IPS DF 4.7 (cell line): ENCODE results near the gene GJA4.
"Not testable (repeated sequence)": the region's sequence is repeated elsewhere in the genome, so short reads cannot be mapped to it uniquely, and the experiment has no call there.

ENCODE experiments used
- DNase-seq: peaks from one replicate; pipeline ENCODE4 v3.0.0-alpha.2; 2013; ENCODE audit warnings: low spot score; ENCODE audit errors: extremely low read depth

Gene GJA4

DNA sequence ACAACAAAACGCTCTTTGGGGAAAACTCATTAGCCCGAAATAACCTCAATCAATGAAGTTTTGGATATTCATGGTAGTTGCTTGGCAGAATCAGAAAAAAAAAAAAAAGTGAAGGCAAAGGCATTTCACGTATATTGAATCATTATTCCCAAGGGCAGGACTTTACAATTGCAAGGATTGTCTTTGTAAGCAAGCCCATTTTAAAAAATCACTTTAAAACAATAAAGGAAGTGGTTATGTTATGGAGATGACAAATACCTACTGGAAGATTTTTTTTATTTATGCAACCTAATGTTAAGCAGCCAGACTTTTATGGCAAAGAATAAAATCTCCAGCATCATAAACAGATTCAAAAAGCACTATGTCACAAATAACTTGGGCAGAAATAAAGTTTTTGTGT lies 23.9 kb upstream of the GJA4 start:
- no peak for DNase-seq

DNA sequence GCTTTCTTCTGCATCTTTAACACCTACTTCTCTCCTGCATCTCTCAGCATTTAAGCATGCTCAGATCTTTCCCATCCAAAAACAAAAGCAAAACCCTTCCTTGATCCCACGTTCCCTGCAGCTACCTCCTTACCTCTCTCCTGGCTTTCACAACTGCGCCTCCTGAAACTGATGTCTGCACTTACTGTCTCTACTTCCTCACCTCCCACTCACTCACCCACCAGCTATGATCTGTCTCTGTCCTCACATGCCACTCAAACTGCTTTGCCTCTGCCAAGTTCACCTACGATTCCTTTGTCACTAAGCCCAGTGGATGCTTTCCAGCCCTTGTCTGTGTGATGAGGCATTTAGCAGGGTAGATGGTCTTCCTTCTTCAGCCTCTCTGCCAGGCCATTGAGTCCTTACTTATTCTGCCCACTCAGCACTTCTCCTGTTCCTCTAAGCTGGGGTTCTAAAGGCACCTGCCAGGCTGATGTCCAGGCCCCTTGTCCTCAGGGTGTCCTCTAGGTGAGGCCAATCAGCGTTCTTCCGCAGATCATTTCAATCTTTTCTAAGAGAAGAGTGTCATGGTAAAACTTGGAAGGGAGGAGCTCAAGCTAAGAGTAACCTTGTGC lies 21.8 kb upstream of the GJA4 start:
- no peak for DNase-seq

DNA sequence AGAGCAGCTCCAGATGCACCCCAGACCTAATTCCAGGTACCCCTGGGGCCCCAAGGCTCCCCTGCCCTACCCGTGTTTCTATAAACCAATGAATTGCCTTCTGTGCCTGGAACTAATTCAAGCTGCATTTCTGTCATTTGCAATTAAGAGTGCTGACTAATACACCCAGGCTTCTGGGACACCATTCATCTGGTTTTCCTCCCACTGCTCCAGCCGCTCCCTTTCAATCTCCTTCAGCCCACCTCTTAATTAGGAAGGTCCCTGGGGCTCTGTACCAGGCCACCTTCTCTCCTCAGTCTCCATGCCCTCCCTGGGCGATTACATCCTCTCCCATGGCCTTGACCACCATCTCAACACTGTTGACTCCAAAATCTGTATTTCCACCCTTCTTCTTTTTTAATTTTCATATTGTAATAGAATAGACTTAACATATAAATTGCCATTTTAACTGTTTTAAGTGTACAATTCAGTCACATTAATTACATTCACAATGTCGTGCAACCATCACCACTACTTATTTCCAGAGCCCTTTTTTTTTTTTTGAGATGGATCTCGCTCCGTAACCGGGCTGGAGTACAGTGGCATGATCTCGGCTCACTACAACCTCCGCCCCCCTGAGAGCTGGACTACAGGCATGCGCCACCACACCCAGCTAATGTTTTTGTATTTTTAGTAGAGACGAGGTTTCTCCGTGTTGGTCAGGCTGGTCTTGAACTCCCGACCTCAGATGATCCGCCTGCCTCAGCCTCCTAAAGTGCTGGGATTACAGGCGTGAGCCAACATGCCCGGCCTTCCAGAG lies 21.0 kb upstream of the GJA4 start:
- DNase-seq, result no peak

DNA sequence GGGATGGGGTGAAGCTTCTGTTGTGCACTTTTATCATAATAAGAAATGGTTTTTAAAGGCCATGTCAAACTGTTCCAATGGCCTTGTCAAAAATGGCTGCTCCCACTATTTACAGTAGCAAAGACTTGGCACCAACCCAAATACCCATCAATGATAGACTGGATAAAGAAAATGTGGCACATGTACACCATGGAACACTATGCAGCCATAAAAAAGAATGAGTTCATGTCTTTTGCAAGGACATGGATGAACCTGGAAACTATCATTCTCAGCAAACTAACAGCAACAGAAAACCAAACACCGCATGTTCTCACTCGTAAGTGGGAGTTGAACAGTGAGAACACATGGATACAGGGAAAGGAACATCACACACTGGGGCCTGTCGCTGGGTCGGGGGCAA lies 19.7 kb upstream of the GJA4 start:
- not testable (repeated sequence) for DNase-seq

DNA sequence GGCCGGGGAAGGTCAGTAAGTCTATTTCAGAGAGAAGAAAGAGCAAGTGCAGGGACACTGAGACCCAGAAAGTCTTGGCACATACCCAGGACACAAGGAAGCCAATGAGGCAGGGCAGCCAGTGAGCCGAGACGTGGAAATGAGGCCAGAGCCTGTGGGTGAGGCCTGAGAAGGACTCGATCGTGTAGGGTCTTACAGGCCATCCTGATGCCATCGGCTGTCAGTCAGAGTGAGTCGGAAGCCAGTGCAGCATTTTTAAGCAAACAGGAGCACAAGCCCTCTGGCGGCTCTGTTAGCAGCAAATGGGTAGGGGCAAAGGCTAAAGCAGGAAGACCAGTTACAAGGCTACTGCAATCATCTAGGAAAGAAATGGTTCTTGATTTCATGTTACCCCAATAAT lies 17.8 kb upstream of the GJA4 start:
- no peak for DNase-seq

DNA sequence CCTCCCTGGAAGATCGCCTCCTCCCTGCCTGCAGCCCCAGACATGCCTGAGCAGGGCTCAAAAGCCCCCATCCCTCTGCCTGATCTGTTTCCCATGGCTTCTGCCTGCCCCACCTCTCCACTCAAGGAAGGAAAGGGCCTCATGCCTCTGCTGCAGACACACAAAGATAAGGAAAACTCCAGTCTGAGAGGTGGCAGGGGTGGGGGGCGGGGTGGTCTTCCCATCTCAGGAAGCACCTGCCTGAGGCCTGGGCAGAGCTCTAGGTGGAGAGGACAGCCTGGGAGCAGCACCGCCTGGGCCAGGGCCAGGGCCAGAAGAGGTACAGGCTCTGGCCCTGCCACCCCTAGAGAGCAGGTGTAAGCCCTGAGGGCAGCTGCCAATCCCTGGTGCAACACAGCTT lies 15.9 kb upstream of the GJA4 start:
- no peak for DNase-seq

DNA sequence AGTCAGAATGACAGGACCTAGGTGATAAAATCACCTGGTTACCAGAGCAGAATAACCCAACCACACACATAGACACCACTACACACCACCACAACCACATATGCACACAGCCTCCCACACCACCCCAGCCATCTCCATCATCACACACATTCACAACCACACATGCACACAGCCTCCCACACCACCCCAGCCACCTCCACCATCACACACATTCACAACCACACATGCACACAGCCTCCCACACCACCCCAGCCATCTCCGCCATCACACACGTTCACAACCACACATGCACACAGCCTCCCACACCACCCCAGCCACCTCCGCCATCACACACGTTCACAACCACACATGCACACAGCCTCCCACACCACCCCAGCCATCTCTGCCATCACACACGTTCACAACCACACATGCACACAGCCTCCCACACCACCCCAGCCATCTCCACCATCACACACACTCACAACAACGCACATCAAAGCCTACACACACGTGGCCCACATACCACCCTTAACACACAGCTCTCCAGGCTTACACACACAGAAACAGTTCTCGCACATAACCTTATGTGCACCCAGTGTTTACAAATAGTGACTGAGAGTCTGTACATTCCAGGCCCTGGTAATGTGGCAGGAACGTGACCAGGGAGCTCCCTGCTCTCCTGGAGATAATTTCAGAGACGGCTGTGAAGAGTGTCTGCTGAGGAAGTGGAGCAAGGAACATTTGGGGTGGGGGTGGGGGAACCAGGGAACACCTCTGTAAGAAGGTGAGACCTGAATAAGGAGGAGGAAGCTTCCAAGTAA lies 15.1 kb upstream of the GJA4 start:
- no peak for DNase-seq

DNA sequence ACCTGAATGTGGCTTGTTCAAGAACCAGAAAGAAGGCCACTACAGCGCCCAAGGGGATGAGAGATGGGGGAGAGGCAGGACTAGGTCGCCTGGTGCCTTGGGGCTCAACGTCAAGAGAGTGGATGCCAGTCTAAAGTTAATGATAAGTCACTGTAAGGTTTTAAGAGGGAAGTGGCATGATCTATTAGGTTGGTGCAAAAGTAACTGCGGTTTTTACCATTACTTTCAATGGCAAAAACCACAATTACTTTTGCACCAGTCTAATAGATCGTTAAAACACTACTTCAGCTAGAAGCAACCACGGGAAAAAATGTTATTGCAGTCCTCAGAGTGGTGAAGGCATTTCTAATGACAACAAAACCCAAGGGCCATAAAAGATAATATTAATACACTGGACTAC lies 14.4 kb upstream of the GJA4 start:
- no peak for DNase-seq

DNA sequence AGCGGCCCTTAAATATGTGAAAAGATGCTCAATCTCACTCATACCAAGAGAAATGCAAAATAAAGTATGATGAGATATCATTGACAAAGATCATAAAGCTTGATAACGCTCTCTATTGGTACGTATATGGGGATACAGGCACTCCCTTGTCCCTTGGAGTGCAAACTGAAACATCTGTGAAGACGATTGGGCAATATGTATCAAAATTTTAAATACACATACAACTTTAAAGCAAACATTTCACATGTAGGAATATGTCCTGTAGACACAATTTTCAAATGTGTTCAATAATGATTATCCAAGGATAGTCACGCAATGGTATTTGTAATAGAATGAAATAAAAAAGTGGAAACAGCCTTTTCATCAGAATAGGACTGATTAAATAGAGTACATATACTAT lies 13.8 kb upstream of the GJA4 start:
- no peak for DNase-seq

DNA sequence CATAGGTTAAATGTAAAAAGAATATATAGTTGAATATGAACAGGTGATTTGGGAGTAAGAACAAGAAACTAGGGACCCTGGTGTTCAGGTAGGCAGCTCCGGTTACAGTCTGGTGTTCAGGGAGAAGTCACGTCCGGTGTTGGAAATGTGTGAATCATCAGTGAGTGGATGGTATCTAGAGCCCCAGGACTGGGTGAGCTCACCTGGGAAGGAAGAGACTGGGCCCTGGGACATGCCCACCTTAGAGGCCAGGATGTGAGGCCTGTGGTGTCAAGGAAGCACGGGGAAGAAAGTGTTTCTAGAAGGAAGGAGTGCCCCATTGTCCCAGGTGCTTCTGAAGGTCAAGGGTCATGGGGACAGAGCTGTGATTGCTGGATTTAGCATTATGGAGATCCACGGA lies 13.3 kb upstream of the GJA4 start:
- DNase-seq, result no peak

DNA sequence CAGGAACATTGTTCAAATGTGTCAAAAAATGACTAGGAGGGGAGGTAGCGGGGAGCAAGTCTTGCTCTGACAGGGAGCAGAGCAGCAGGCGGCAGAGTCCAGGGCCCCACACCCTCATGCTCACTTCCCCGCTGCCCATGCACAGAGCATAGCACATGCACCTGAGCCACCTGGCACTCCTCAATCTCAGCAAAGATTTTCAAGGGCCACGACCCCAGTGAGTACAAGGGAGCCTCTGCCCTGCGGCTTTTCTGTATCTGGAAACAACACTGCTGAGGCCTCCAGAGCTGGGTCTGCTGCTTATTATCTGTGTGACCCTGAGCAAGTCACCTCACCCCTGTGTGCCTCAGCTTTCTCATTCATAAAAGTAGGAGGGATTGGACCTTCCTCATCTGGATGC lies 12.8 kb upstream of the GJA4 start:
- no peak for DNase-seq

DNA sequence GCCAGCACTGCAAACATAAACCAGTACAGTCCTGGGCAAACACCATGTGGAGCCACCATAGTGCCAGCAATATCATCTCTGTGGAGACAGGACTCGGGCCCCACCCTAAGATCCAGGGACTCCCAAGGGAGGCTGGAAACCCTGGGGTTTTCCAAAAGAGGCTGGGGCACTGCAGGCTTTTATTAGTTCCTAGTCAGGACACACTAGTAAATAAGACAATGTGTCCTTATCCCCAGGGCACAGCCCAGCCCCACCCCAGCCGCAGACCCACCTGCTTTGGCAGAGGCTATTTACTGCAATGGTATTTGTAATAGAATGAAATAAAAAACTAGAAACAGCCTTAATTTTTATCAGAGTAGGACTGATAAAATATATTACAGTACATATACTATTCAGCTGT lies 12.3 kb upstream of the GJA4 start:
- DNase-seq, result no peak

DNA sequence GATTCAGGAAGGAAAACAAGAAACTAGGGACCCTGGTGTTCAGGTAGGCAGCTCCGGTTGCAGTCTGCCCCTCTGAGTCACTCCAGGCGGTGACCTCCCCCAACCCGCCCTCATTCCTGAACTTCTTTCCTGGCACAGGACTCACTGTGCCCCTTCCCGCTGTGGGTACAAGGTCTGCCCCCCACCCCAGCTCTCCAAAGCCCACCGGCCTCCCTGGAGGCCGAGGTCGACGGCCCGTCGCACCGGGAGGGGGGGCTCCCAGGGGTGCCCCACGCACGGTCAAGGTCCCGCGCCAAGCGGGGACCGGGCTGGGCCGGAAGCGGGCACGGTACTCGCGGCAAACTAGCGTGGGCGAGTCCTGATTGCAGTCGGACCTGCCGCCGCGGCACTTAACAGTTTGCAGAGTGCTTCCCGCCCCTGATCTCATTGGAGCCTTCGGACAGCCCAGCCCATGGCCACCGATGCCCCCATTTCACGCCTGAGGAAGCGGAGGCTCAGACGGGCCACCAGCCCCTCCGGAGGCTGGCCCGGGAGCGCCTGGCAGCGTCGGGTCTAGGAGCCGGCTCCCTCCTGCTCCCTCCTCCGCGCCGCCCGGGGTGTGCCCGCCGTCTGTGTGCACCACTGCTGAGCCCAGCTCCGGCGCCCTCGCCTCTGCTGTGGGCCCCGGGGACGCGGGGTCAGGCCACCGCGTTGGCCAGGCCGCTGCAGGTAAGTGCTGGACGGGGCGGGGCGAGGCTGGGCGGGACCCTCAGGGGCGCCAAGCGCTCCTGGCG lies 11.5 kb upstream of the GJA4 start, which contains the start of gene GJB3:
TSS of gene GJB3 (plus strand) at position 144 of the 773 bp plus-strand sequence. CDS start 3,549 bp downstream, outside the sequence.
- no peak for DNase-seq

DNA sequence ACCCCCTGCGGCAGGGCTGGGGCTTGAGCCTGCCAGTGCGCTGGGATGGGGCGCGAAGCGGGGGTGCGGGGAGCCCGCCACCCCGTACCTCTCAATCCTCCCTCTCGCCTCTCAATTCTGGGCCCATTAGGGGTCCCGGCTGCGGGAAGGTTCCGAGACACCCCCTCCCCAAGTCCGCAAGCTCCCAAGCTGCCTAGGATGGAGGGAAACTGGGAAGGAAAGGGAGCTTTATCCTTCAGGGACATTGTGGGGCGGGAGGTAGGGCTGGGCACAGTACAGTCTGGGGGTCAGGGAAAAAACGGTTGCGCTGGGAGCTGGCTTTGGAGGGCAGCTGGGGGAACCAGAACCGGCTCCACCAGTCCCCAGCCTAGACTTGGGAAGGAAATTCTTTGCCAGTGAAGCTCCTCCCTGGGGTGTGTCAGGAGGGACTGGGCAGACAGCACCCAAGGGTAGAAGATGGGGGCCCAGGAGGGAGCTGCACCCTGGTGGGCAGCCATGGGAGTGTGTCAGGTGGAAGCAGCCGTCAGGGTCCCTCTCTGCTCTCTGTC lies 10.9 kb upstream of the GJA4 start:
- DNase-seq, result no peak

DNA sequence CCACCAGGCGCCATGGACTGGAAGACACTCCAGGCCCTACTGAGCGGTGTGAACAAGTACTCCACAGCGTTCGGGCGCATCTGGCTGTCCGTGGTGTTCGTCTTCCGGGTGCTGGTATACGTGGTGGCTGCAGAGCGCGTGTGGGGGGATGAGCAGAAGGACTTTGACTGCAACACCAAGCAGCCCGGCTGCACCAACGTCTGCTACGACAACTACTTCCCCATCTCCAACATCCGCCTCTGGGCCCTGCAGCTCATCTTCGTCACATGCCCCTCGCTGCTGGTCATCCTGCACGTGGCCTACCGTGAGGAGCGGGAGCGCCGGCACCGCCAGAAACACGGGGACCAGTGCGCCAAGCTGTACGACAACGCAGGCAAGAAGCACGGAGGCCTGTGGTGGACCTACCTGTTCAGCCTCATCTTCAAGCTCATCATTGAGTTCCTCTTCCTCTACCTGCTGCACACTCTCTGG lies 8.0 kb upstream of the GJA4 start:
- no peak for DNase-seq

DNA sequence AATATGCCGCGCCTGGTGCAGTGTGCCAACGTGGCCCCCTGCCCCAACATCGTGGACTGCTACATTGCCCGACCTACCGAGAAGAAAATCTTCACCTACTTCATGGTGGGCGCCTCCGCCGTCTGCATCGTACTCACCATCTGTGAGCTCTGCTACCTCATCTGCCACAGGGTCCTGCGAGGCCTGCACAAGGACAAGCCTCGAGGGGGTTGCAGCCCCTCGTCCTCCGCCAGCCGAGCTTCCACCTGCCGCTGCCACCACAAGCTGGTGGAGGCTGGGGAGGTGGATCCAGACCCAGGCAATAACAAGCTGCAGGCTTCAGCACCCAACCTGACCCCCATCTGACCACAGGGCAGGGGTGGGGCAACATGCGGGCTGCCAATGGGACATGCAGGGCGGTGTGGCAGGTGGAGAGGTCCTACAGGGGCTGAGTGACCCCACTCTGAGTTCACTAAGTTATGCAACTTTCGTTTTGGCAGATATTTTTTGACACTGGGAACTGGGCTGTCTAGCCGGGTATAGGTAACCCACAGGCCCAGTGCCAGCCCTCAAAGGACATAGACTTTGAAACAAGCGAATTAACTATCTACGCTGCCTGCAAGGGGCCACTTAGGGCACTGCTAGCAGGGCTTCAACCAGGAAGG lies 7.4 kb upstream of the GJA4 start:
- DNase-seq, result no peak

DNA sequence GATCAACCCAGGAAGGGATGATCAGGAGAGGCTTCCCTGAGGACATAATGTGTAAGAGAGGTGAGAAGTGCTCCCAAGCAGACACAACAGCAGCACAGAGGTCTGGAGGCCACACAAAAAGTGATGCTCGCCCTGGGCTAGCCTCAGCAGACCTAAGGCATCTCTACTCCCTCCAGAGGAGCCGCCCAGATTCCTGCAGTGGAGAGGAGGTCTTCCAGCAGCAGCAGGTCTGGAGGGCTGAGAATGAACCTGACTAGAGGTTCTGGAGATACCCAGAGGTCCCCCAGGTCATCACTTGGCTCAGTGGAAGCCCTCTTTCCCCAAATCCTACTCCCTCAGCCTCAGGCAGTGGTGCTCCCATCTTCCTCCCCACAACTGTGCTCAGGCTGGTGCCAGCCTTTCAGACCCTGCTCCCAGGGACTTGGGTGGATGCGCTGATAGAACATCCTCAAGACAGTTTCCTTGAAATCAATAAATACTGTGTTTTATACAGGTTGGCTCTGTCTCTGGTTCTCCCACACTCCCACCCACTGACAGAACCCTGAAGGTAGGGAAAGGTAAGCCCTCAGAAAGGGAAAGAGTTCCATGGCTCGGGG lies 6.8 kb upstream of the GJA4 start:
- no peak for DNase-seq

DNA sequence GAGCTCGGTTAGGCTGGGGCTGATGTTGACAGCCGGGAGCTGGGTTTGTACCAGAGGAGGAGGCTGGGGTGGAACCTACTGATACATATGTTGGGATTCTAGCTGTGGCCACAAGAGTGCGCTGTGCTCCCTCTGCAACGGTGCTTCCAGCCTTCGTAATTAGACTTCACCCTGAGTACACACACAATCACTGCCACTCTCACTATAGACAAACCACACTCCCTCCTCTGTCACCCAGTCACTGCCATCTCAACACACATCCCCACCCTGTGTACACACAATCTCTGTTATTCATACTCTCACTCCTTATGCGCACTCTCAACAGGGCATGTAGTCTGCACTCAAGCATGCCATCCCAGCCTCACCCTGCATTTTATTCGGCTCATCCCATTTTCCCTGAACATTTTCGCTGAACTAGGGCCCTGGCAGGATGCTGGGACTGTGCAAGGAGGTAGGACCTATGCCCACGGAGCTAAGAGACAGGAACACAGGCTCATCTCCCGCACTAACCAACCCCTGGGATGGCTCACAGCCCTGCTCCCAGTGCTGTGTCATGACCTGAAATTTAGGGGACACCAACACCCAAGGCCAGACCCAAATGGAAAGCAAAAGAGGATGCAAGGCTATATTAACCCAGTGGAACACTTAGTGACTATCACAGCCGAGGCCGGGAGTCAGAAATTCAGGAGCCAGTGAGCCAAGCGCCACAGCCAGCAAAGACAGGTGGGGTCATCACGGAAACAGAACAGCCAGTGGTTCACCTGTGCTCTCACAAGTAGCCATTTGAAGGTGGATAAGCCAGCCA lies 6.1 kb upstream of the GJA4 start:
- DNase-seq, result no peak
